HG03196 (cell line): Measurements from ENCODE around the gene OR5T2.
"Not testable (repeated sequence)": the region's sequence is repeated elsewhere in the genome, so short reads cannot be mapped to it uniquely, and the experiment has no call there.

Experiments
- ATAC-seq: cut with Tn5 transposase; IDR thresholded peaks from one replicate; pipeline ENCODE4 v1.9.1; 2021; ENCODE audit not compliant: unreplicated experiment

OR5T2 gene

GRCh38 chr11:56234155-56234554 lies at the start of gene OR5T2:
OR5T2 (minus strand) TSS chr11:56234255; CDS start chr11:56233062, 1,193 bp downstream.
- ATAC-seq = no peak

- no peak for ATAC-seq
Observed at GRCh38 chr11:56273854-56274253, 39.8 kb upstream of the OR5T2 start, which contains the start of gene OR5T1. OR5T1 (plus strand) TSS chr11:56274154; CDS start chr11:56275639, 1,485 bp downstream.

GRCh38 chr11:56271092-56271491 lies 37.0 kb upstream of the OR5T2 start:
- no peak for ATAC-seq

- no peak for ATAC-seq
Observed at GRCh38 chr11:56251954-56252353, 17.9 kb upstream of the OR5T2 start, which contains the start of gene OR5T3. OR5T3 (plus strand) TSS chr11:56252254; CDS start chr11:56252254, 0 bp downstream.

GRCh38 chr11:56219735-56220134 lies 14.3 kb downstream of the OR5T2 start:
- not testable (repeated sequence) for ATAC-seq

- ATAC-seq = no peak
Observed at GRCh38 chr11:56214537-56214936, 19.5 kb downstream of the OR5T2 start.

GRCh38 chr11:56207790-56208189 lies 26.3 kb downstream of the OR5T2 start:
- ATAC-seq = no peak

GRCh38 chr11:56197367-56197766 lies 36.7 kb downstream of the OR5T2 start:
- ATAC-seq = no peak

GRCh38 chr11:56196705-56197104 lies 37.4 kb downstream of the OR5T2 start:
- no peak for ATAC-seq

- no peak for ATAC-seq
Observed at GRCh38 chr11:56188602-56189001, 45.5 kb downstream of the OR5T2 start.

- ATAC-seq = no peak
Observed at GRCh38 chr11:56183459-56183858, 50.6 kb downstream of the OR5T2 start.
